Measurements from ENCODE around the gene VWA5A. TPM values are rescaled to one million over a fixed set of nuclear protein-coding genes. Genes with fewer than 3 reads are reported as not detected.

Gene VWA5A
- total and polyA plus RNA-seq, 10 of the 15 experiments (the other 5 are each of a cell fraction or from before 2014, with no cell fraction given): 0.45 to 1.6 (median 1.0) TPM

DNA sequence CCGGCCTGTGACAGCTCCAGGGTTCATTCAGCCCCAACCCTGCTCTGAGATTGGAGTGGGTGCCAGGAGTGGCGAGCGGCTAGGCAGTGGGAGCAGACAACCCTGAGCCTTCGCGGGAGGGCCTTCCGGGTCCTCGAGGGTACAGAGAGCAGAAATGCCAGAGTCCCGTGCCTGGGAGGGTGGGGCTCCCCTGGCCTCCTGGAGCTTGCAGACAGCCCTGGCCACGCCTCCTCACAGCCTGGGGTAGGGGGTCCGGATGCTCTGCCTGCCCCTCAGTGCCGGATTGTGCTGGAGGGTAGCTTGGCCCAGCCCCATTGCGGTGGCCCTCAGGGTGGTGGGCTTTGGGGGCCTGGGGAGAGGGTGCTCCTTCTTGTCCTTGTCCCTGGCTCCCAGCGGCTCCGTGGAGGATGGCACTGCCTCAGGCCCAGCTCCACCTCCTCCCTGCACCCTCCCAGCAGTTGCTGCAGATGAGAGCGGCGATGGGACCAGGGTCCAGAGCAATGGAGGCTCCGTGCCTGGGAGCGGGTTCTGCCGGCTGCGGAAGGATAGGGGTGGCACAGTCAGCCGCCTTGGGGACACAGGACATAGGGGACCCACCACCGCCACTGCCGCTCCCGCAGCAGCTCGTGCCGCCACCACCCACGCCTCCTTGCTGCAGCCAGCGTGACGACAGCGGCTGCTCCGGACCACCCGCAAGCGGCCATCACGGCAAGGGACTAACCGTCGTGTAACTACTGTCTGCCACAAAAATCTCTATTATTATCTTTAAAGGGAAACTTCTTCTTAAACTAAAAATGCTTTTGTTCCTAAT lies 39.2 kb upstream of the VWA5A start:
- H3K9me3 ChIP-seq (replicated peaks; ENCODE audit: control insufficient read depth, insufficient read depth, low read length): no peaks in the 10 kb centered on the region
- peak; percentile 72 for ATAC-seq
- peaks cover 7% of the 10 kb centered on the region; the same call in 1 of the 2 replicates for H3K4me1 ChIP-seq (ENCODE audit: control insufficient read depth, insufficient read depth, low read length)
- no peak for DNase-seq (ENCODE audit: low read depth, low spot score)
- H3K9ac ChIP-seq (ENCODE audit: control insufficient read depth, insufficient read depth, low read length): peak overlapping the region; percentile 38; the same call in 1 of the 2 replicates
- WGBS (ENCODE audit: insufficient coverage, insufficient replicate concordance, low lambda C conversion rate, missing lambda C conversion rate): 13% methylated on average over 36 of the region's 36 CpGs
- TF ChIP-seq PAX5 (IDR thresholded peaks at IDR 0.05; ENCODE audit: borderline replicate concordance, low read depth, low read length) (peak; percentile 68; the same call in 1 of the 2 replicates), BHLHE40 (IDR thresholded peaks at IDR 0.05; ENCODE audit: borderline replicate concordance in 1 of 2, low read depth in 2 of 2, low read length in 1 of 2) (peak; percentile 85 to 92), EZH2 (IDR thresholded peaks at IDR 0.05; ENCODE audit: borderline replicate concordance, control insufficient read depth, low read depth, low read length) (no peak), SMARCA5 (IDR thresholded peaks at IDR 0.05) (no peak), RUNX3 (IDR thresholded peaks at IDR 0.05; ENCODE audit: low read length) (peak; percentile 30; the same call in 1 of the 2 replicates), EP300 (IDR thresholded peaks at IDR 0.05; ENCODE audit: borderline replicate concordance in 1 of 2, control insufficient read depth in 1 of 2, low read depth in 2 of 2, low read length in 2 of 2) (no peak), IKZF1 (conservative IDR thresholded peaks at IDR 0.05) (0 out of 2 replicates have a peak, but pooled peaks have one; percentile 22), WRNIP1 (IDR thresholded peaks at IDR 0.05; ENCODE audit: borderline replicate concordance, low read depth, low read length) (no peak), BCL11A (IDR thresholded peaks at IDR 0.05; ENCODE audit: low read depth, low read length) (0 out of 2 replicates have a peak, but pooled peaks have one; percentile 14), ZBTB33 (IDR thresholded peaks at IDR 0.05) (no peak), YY1 (IDR thresholded peaks at IDR 0.05; ENCODE audit: low read depth, low read length) (peak; percentile 82), ZZZ3 (IDR thresholded peaks at IDR 0.05; ENCODE audit: control insufficient read depth, insufficient read length, low read depth) (no peak), USF2 (IDR thresholded peaks at IDR 0.05; ENCODE audit: borderline replicate concordance, low read depth, low read length) (no peak), EGR1 (IDR thresholded peaks at IDR 0.05; ENCODE audit: borderline replicate concordance in 1 of 2, low read depth in 2 of 2, low read length in 2 of 2) (peak in 1 of 2 experiments; percentile 71; a peak in 2 of 3 replicates), MYB (IDR thresholded peaks at IDR 0.05; ENCODE audit: borderline replicate concordance, low read depth, low read length) (no peak), NRF1 (conservative IDR thresholded peaks at IDR 0.05; ENCODE audit: low read depth, low read length) (no peak), TCF12 (IDR thresholded peaks at IDR 0.05; ENCODE audit: low read depth, low read length) (peak; percentile 40; the same call in 1 of the 2 replicates)
- TF ChIP-seq, protein P1, sequence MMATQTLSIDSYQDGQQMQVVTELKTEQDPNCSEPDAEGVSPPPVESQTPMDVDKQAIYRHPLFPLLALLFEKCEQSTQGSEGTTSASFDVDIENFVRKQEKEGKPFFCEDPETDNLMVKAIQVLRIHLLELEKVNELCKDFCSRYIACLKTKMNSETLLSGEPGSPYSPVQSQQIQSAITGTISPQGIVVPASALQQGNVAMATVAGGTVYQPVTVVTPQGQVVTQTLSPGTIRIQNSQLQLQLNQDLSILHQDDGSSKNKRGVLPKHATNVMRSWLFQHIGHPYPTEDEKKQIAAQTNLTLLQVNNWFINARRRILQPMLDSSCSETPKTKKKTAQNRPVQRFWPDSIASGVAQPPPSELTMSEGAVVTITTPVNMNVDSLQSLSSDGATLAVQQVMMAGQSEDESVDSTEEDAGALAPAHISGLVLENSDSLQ (IDR thresholded peaks at IDR 0.05): no peak
- no TSS peak for BruUV-seq (replicated peaks)
- ChIA-PET RAD21 (ENCODE audit: unreplicated experiment) (no interaction called here), SMC1A (ENCODE audit: uncharacterized antibody, unreplicated experiment) (interaction anchor here (1.4 to 3.4 kb wide), 3 partner anchors 10 to 117 kb away, joined by 3 to 13 read pairs (median 9); no protein-coding TSS in a partner anchor), CTCF (interaction anchor here (0.7 to 1.0 kb wide), 2 partner anchors 117 to 118 kb away, joined by 3 read pairs; no protein-coding TSS in a partner anchor), POLR2A (no interaction called here)
- H3K79me2 ChIP-seq (ENCODE audit: control insufficient read depth, insufficient read depth, low read length): no peaks in the 10 kb centered on the region
- H3K27ac ChIP-seq (ENCODE audit: control insufficient read depth, insufficient read depth): no peak overlapping the region
- H4K20me1 ChIP-seq (ENCODE audit: control insufficient read depth, insufficient read depth): no peaks in the 10 kb centered on the region
- in situ Hi-C loops (cut with MboI): loop anchor here (10.0 kb wide), 1 partner anchor 509 kb away; no protein-coding TSS in a partner anchor
- no peaks in the 10 kb centered on the region for H3K36me3 ChIP-seq (ENCODE audit: control insufficient read depth in 2 of 2, insufficient read depth in 2 of 2, low read length in 1 of 2)
- intact Hi-C loops (cut with micrococcal nuclease; ENCODE audit: unreplicated experiment): no loop called here
- no peak for FAIRE-seq
- peak overlapping the region; percentile 83 for H2AFZ ChIP-seq (ENCODE audit: control insufficient read depth, low read depth, low read length)
- H3K4me3 ChIP-seq: peak overlapping the region; percentile 35; the same call in 1 of the 2 replicates
- peaks cover 0 to 2% of the 10 kb centered on the region in 2 experiments; a peak in 1 of 4 replicates for H3K27me3 ChIP-seq (replicated peaks in 1 of 2; ENCODE audit: control insufficient read depth in 2 of 2, insufficient read depth in 2 of 2, low read length in 1 of 2)
- H3K4me2 ChIP-seq (ENCODE audit: control insufficient read depth, insufficient read depth): peak overlapping the region; percentile 83
